Brain pericyte (primary cell): ENCODE data around the gene MED8.
"Not testable (repeated sequence)": the region's sequence is repeated elsewhere in the genome, so short reads cannot be mapped to it uniquely, and the experiment has no call there.

Experiments used
- DNase-seq: peaks from one replicate; pipeline ENCODE4 v3.0.0-alpha.2; 2012; ENCODE audit warnings: low read depth, low spot score

Gene MED8

GRCh38 chr1:43421976-43422750 is 32.6 kb upstream of the MED8 start:
- no peak for DNase-seq

GRCh38 chr1:43421396-43421795 is 31.8 kb upstream of the MED8 start:
- DNase-seq, result no peak

GRCh38 chr1:43420874-43421273 is 31.3 kb upstream of the MED8 start:
- no peak for DNase-seq

GRCh38 chr1:43419627-43420425 is 30.2 kb upstream of the MED8 start:
- DNase-seq, result no peak

GRCh38 chr1:43418858-43419257 is 29.3 kb upstream of the MED8 start:
- DNase-seq, result no peak

- DNase-seq, result no peak
Measured at GRCh38 chr1:43415901-43416300, 26.3 kb upstream of the MED8 start.

GRCh38 chr1:43414634-43415223 is 25.1 kb upstream of the MED8 start:
- DNase-seq, result no peak

- not testable (repeated sequence) for DNase-seq
Measured at GRCh38 chr1:43413426-43413825, 23.8 kb upstream of the MED8 start.

GRCh38 chr1:43410571-43410970 is 21.0 kb upstream of the MED8 start:
- DNase-seq, result no peak

GRCh38 chr1:43405876-43406234 is 16.3 kb upstream of the MED8 start:
- no peak for DNase-seq

GRCh38 chr1:43405219-43405875 is 15.7 kb upstream of the MED8 start:
- no peak for DNase-seq

- no peak for DNase-seq
Measured at GRCh38 chr1:43404353-43404752, 14.8 kb upstream of the MED8 start.

- DNase-seq, result no peak
Measured at GRCh38 chr1:43402089-43402865, 12.7 kb upstream of the MED8 start.

GRCh38 chr1:43400441-43400840 is 10.8 kb upstream of the MED8 start:
- not testable (repeated sequence) for DNase-seq

GRCh38 chr1:43398227-43398626 is 8.6 kb upstream of the MED8 start:
- DNase-seq, result no peak

- DNase-seq, result no peak
Measured at GRCh38 chr1:43396059-43396458, 6.5 kb upstream of the MED8 start.

- DNase-seq, result no peak
Measured at GRCh38 chr1:43395523-43395922, 5.9 kb upstream of the MED8 start.

- DNase-seq, result no peak
Measured at GRCh38 chr1:43392702-43393101, 3.1 kb upstream of the MED8 start.

- DNase-seq, result no peak
Measured at GRCh38 chr1:43388613-43389012, 987 bp downstream of the MED8 start.

- DNase-seq, result no peak
Measured at GRCh38 chr1:43387976-43388599, 1.5 kb downstream of the MED8 start.

- DNase-seq, result no peak
Measured at GRCh38 chr1:43386676-43387075, 2.9 kb downstream of the MED8 start.
